Cardiac muscle cell (in vitro differentiated cells and primary cell): ENCODE results near the gene CNP. TPM values are rescaled to one million over a fixed set of nuclear protein-coding genes. Genes with fewer than 3 reads are reported as not detected.
"Not testable (repeated sequence)": the region's sequence is repeated elsewhere in the genome, so short reads cannot be mapped to it uniquely, and the experiment has no call there.

Experiments used
- DNase-seq, 2 donors: peaks; one replicate each; pipeline versions ENCODE4 v3.0.0 to v3.0.0-alpha.2; 2010 to 2017; ENCODE audit warnings: low read depth in 1 of 2, low spot score in 1 of 2
- H3K27ac ChIP-seq: fragments of 200-600 bp; sonication (generic); 2 replicates; pipeline ENCODE4 v1.5.1; 2016
- H3K27me3 ChIP-seq: fragments of 200-600 bp; sonication (generic); 2 replicates; pipeline ENCODE4 v1.6.0; 2016; ENCODE audit warnings: control low read depth
- H3K36me3 ChIP-seq: fragments of 200-600 bp; sonication (generic); 2 replicates; pipeline ENCODE4 v1.5.1; 2016; ENCODE audit warnings: control low read depth
- H3K4me1 ChIP-seq: fragments of 200-600 bp; sonication (generic); 2 replicates; pipeline ENCODE4 v1.8.1; 2017; ENCODE audit warnings: low read depth, mild to moderate bottlenecking, mixed run types
- H3K4me3 ChIP-seq: fragments of 200-600 bp; sonication (generic); 2 replicates; pipeline ENCODE4 v1.5.1; 2016; ENCODE audit warnings: mild to moderate bottlenecking
- H3K9me3 ChIP-seq: fragments of 200-600 bp; sonication (generic); 2 replicates; pipeline ENCODE4 v1.5.1; 2017; ENCODE audit warnings: low read depth, mild to moderate bottlenecking, control low read depth
- CTCF ChIP-seq: IDR thresholded peaks from 2 replicates; pipeline ENCODE4 v1.5.1; 2012; ENCODE audit warnings: low read depth, mild to moderate bottlenecking, low read length
- polyA plus RNA-seq: library from polyadenylated mRNA; unstranded; fragments of >200 nt; fragmentation: Nextera tagmentation; extraction: Ambion mirVana; gene quantifications from 2 replicates; pipeline ENCODE4 v1.2.1, GENCODE V29; 2016
- total RNA-seq: library from RNA; depleted of rRNA; stranded (reverse); fragments of >200 nt; gene quantifications from 2 replicates; pipeline ENCODE4 v1.2.3, GENCODE V29; 2016

CNP gene
- total and polyA plus RNA-seq, 2 experiments from 2014 or later, result 69.0 to 82.8 TPM

- H3K4me3 ChIP-seq, result peak overlapping the region; percentile 64
- peaks cover 13% of the 10 kb centered on the region for H3K4me1 ChIP-seq
- no peaks in the 10 kb centered on the region for H3K9me3 ChIP-seq
- DNase-seq, result no peak
- H3K36me3 ChIP-seq, result peaks cover 9% of the 10 kb centered on the region
- peak overlapping the region; percentile 94 for H3K27ac ChIP-seq
- no peak for TF ChIP-seq CTCF
- no peaks in the 10 kb centered on the region for H3K27me3 ChIP-seq
Observed at GRCh38 chr17:42017866-42018200, 51.2 kb downstream of the CNP start.

GRCh38 chr17:42018339-42018738 lies 51.7 kb downstream of the CNP start:
- H3K9me3 ChIP-seq, result no peaks in the 10 kb centered on the region
- H3K4me3 ChIP-seq, result peak overlapping the region; percentile 64
- H3K27me3 ChIP-seq, result no peaks in the 10 kb centered on the region
- DNase-seq, result no peak
- H3K27ac ChIP-seq, result peak overlapping the region; percentile 94
- TF ChIP-seq CTCF, result no peak
- peaks cover 13% of the 10 kb centered on the region for H3K36me3 ChIP-seq
- peaks cover 13% of the 10 kb centered on the region for H3K4me1 ChIP-seq

- no peak overlapping the region for H3K4me3 ChIP-seq
- H3K27me3 ChIP-seq, result no peaks in the 10 kb centered on the region
- H3K36me3 ChIP-seq, result peaks cover 20% of the 10 kb centered on the region
- peaks cover 13% of the 10 kb centered on the region for H3K4me1 ChIP-seq
- no peak for DNase-seq
- H3K27ac ChIP-seq, result no peak overlapping the region
- TF ChIP-seq CTCF, result no peak
- H3K9me3 ChIP-seq, result no peaks in the 10 kb centered on the region
Observed at GRCh38 chr17:42018988-42019387, 52.4 kb downstream of the CNP start.

- peaks cover 13% of the 10 kb centered on the region for H3K4me1 ChIP-seq
- peak; percentile 93 to 94 for DNase-seq
- H3K4me3 ChIP-seq, result peak within 1 kb of the TSS; percentile 97
- H3K27me3 ChIP-seq, result no peaks in the 10 kb centered on the region
- peak; percentile 85 for TF ChIP-seq CTCF
- peak within 1 kb of the TSS; percentile 93 for H3K27ac ChIP-seq
- H3K9me3 ChIP-seq, result no peaks in the 10 kb centered on the region
- H3K36me3 ChIP-seq, result peaks cover 24% of the 10 kb centered on the region
Observed at GRCh38 chr17:42019509-42020404, 53.2 kb downstream of the CNP start, which contains the start of gene NKIRAS2. TSS of gene NKIRAS2 (plus strand) at chr17:42020090. CDS start at chr17:42021578, 1,488 bp downstream.

GRCh38 chr17:42020845-42021244 lies 54.2 kb downstream of the CNP start:
- Histone ChIP-seq H3K4me3 (peak overlapping the region; percentile 97), H3K27ac (peak overlapping the region; percentile 93), H3K36me3 (peaks cover 24% of the 10 kb centered on the region), H3K4me1 (peaks cover 11% of the 10 kb centered on the region)
- not testable (repeated sequence) for H3K27me3 ChIP-seq, DNase-seq, H3K9me3 ChIP-seq
